ENCODE data around the gene ADORA1. TPM values are rescaled to one million over a fixed set of nuclear protein-coding genes. Genes with fewer than 3 reads are reported as not detected.

ADORA1 gene
- total RNA-seq, 1 donor from 2014 or later: 7.0 TPM

- no peak for DNase-seq (ENCODE audit: low read depth)
- TF ChIP-seq CTCF (IDR thresholded peaks at IDR 0.05; ENCODE audit: insufficient read depth, low read length, poor library complexity, severe bottlenecking): no peak
- no peaks in the 10 kb centered on the region for H3K27me3 ChIP-seq (ENCODE audit: control insufficient read depth, insufficient read depth, low read length)
- H3K4me3 ChIP-seq (ENCODE audit: low read depth, low read length): no peak overlapping the region
- no peaks in the 10 kb centered on the region for H3K36me3 ChIP-seq (ENCODE audit: control insufficient read depth, insufficient read depth, low read length)
These were observed 54.9 kb downstream of the ADORA1 start for GRCh38 chr1:203182387-203182953.

GRCh38 chr1:203183828-203184227, 56.3 kb downstream of the ADORA1 start:
- H3K27me3 ChIP-seq (ENCODE audit: control insufficient read depth, insufficient read depth, low read length): no peaks in the 10 kb centered on the region
- no peaks in the 10 kb centered on the region for H3K36me3 ChIP-seq (ENCODE audit: control insufficient read depth, insufficient read depth, low read length)
- H3K4me3 ChIP-seq (ENCODE audit: low read depth, low read length): no peak overlapping the region
- DNase-seq (ENCODE audit: low read depth): no peak
- TF ChIP-seq CTCF (IDR thresholded peaks at IDR 0.05; ENCODE audit: insufficient read depth, low read length, poor library complexity, severe bottlenecking): no peak

GRCh38 chr1:203184467-203184866, 56.9 kb downstream of the ADORA1 start:
- H3K36me3 ChIP-seq (ENCODE audit: control insufficient read depth, insufficient read depth, low read length): no peaks in the 10 kb centered on the region
- no peaks in the 10 kb centered on the region for H3K27me3 ChIP-seq (ENCODE audit: control insufficient read depth, insufficient read depth, low read length)
- DNase-seq (ENCODE audit: low read depth): no peak
- TF ChIP-seq CTCF (IDR thresholded peaks at IDR 0.05; ENCODE audit: insufficient read depth, low read length, poor library complexity, severe bottlenecking): no peak
- H3K4me3 ChIP-seq (ENCODE audit: low read depth, low read length): no peak overlapping the region

GRCh38 chr1:203185061-203185461, 57.5 kb downstream of the ADORA1 start:
- DNase-seq (ENCODE audit: low read depth): no peak
- no peaks in the 10 kb centered on the region for H3K27me3 ChIP-seq (ENCODE audit: control insufficient read depth, insufficient read depth, low read length)
- H3K4me3 ChIP-seq (ENCODE audit: low read depth, low read length): no peak overlapping the region
- H3K36me3 ChIP-seq (ENCODE audit: control insufficient read depth, insufficient read depth, low read length): no peaks in the 10 kb centered on the region
- no peak for TF ChIP-seq CTCF (IDR thresholded peaks at IDR 0.05; ENCODE audit: insufficient read depth, low read length, poor library complexity, severe bottlenecking)

GRCh38 chr1:203185585-203185984, 58.1 kb downstream of the ADORA1 start:
- no peak for TF ChIP-seq CTCF (IDR thresholded peaks at IDR 0.05; ENCODE audit: insufficient read depth, low read length, poor library complexity, severe bottlenecking)
- DNase-seq (ENCODE audit: low read depth): no peak
- H3K36me3 ChIP-seq (ENCODE audit: control insufficient read depth, insufficient read depth, low read length): no peaks in the 10 kb centered on the region
- no peaks in the 10 kb centered on the region for H3K27me3 ChIP-seq (ENCODE audit: control insufficient read depth, insufficient read depth, low read length)
- H3K4me3 ChIP-seq (ENCODE audit: low read depth, low read length): no peak overlapping the region

GRCh38 chr1:203186091-203186445, 58.5 kb downstream of the ADORA1 start:
- H3K36me3 ChIP-seq (ENCODE audit: control insufficient read depth, insufficient read depth, low read length): no peaks in the 10 kb centered on the region
- no peak for DNase-seq (ENCODE audit: low read depth)
- no peak for TF ChIP-seq CTCF (IDR thresholded peaks at IDR 0.05; ENCODE audit: insufficient read depth, low read length, poor library complexity, severe bottlenecking)
- no peaks in the 10 kb centered on the region for H3K27me3 ChIP-seq (ENCODE audit: control insufficient read depth, insufficient read depth, low read length)
- no peak overlapping the region for H3K4me3 ChIP-seq (ENCODE audit: low read depth, low read length)

Data from kidney epithelial cell (primary cell).